ENCODE data around the gene SPSB3. TPM values are rescaled to one million over a fixed set of nuclear protein-coding genes. Genes with fewer than 3 reads are reported as not detected.

The SPSB3 gene
- total and polyA plus RNA-seq, 9 of the 15 experiments (the other 6 are each of a cell fraction or from before 2014, with no cell fraction given): 0.39 to 37.4 (median 7.1) TPM

- ATAC-seq (no peak), FAIRE-seq (no peak)
- H4K20me1 ChIP-seq (replicated peaks; ENCODE audit: control insufficient read depth, insufficient read depth, low read length): peaks cover 3% of the 10 kb centered on the region; the same call in 1 of the 2 replicates
These were observed 1.1 kb downstream of the SPSB3 start for GRCh38 chr16:1781254-1781653.

More at GRCh38 chr16:1781254-1781653, 1.1 kb downstream of the SPSB3 start:
- Histone ChIP-seq H2AFZ (ENCODE audit: low read depth, low read length) (no peak overlapping the region), H3K9me1 (ENCODE audit: control insufficient read depth, insufficient read depth, low read length) (no peaks in the 10 kb centered on the region), H3K4me3 (peak overlapping the region; percentile 99), H3K9ac (ENCODE audit: insufficient read depth in 1 of 2, low read depth in 2 of 2, low read length in 2 of 2) (peak overlapping the region; percentile 77 to 96; a peak in 3 of 4 replicates), H3K36me3 (ENCODE audit: control insufficient read depth, insufficient read depth, low read length) (peaks cover 52% of the 10 kb centered on the region; the same call in 1 of the 3 replicates), H3K79me2 (ENCODE audit: control insufficient read depth, insufficient read depth, low read length) (peaks cover 43% of the 10 kb centered on the region), H3K27ac (ENCODE audit: extremely low read depth, low read depth, low read length) (no peak overlapping the region), H3K9me3 (replicated peaks; ENCODE audit: control insufficient read depth, insufficient read depth, low read depth, low read length) (no peaks in the 10 kb centered on the region), H3K4me2 (ENCODE audit: insufficient read depth, low read length) (peak overlapping the region; percentile 98), H3K4me1 (replicated peaks in 1 of 2; ENCODE audit: control insufficient read depth in 2 of 2, insufficient read depth in 2 of 2, low read length in 2 of 2) (peaks cover 4 to 85% of the 10 kb centered on the region in 2 experiments; a peak in 3 of 5 replicates), H3K27me3 (ENCODE audit: control insufficient read depth in 2 of 2, insufficient read depth in 2 of 2, low read length in 2 of 2) (no peaks in the 10 kb centered on the region)
- BruUV-seq (replicated peaks): no TSS peak
- CTCF ChIA-PET (ENCODE audit: low intra/inter-chr PET ratio): no interaction called here
- 84% methylated on average over 18 of the region's 20 CpGs for WGBS (ENCODE audit: insufficient coverage, low coverage, missing lambda C conversion rate)
- TF ChIP-seq POLR2G (IDR thresholded peaks at IDR 0.05; ENCODE audit: low read depth, low read length) (peak; percentile 20; the same call in 1 of the 2 replicates), ZNF592 (IDR thresholded peaks at IDR 0.05) (no peak), RBM22 (IDR thresholded peaks at IDR 0.05; ENCODE audit: low read depth, low read length, poor library complexity, severe bottlenecking) (peak; percentile 0), CHD1 (IDR thresholded peaks at IDR 0.05; ENCODE audit: low read length) (peak; percentile 26)
- no peak for DNase-seq (ENCODE audit: extremely low read depth in 1 of 4, low spot score in 3 of 4)
- intact Hi-C loops (cut with micrococcal nuclease) (loop anchor here (5.0 kb wide), 1 partner anchor 169 kb away; the partner anchor contains the start of genes CRAMP1 and IFT140), in situ Hi-C loops (cut with MboI) (loop anchor here (5.0 kb wide), 1 partner anchor 151 kb away; no protein-coding TSS in a partner anchor)
- POLR2A ChIA-PET: interaction anchor here (1.4 to 2.3 kb wide), 3 partner anchors 9 to 184 kb away, joined by 3 to 35 read pairs (median 14); partner anchors contain the start of genes EME2, IGFALS, MRPS34 and NME3

Data from K562 (cell line).